ENCODE results near the gene MAP3K1. TPM values are rescaled to one million over a fixed set of nuclear protein-coding genes. Genes with fewer than 3 reads are reported as not detected.
A peak's percentile ranks its signal among the peaks of the same experiment; 100 is the strongest.
"Not testable (repeated sequence)": the region's sequence is repeated elsewhere in the genome, so short reads cannot be mapped to it uniquely, and the experiment has no call there.

Gene MAP3K1
- total RNA-seq, 2 donors from 2014 or later: 17.6 to 21.3 TPM

DNA sequence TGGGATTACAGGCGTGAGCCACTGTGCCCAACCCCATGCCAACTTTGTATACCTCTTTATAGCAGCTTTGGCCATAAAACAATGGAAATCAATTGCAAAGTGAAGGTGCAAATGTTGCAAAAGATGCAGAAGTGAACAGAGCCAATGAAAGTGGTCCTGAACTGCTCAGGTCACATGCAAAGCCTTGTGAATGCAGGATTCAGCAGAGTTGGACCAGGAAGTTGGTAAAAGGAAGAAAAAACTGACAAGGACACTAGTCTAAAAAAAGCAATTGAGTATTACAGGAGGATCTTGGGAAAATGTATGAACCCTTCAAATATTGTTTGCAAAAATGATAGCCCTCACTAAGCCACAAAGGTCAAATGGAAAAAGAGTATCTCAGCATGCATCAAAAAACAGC is 4.5 kb upstream of the MAP3K1 start:
- DNase-seq (ENCODE audit: low spot score in 2 of 2): no peak
- Mint-ChIP-seq H3K36me3 (peaks cover 6 to 9% of the 10 kb centered on the region in 2 donors), H3K9me3 (no peaks in the 10 kb centered on the region), H3K27ac (no peak overlapping the region)
- ATAC-seq: no peak

GRCh38 chr5:56812110-56812509 is 3.2 kb upstream of the MAP3K1 start:
- no peak for DNase-seq (ENCODE audit: low spot score in 2 of 2)
- H3K27ac Mint-ChIP-seq: no peak overlapping the region
- ATAC-seq: no peak
- H3K36me3 Mint-ChIP-seq: peaks cover 6 to 13% of the 10 kb centered on the region in 2 donors
- no peaks in the 10 kb centered on the region for H3K9me3 Mint-ChIP-seq

DNA sequence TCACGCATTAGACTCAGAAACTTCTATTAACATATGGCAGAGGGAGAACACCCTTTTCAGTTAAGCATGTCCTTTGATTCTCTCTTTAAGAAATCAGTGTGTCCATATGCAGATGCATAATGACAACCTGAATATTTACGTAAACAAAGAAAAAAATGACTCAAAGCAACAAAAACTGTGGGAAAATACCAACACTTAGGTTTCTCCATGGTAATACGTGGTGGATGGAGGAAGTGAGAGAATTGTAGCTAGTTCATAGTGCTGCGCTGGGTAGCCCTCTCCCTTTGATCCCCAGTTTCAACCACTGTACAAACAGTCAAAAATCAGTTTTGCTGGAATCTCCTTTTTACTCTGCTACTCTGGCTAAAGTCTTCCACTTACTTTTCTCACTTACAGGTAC is 2.0 kb upstream of the MAP3K1 start:
- Mint-ChIP-seq H3K9me3 (no peaks in the 10 kb centered on the region), H3K27ac (no peak overlapping the region), H3K36me3 (peaks cover 6 to 16% of the 10 kb centered on the region in 2 donors)
- DNase-seq (ENCODE audit: low spot score in 2 of 2) (no peak), ATAC-seq (peak in 1 of 2 donors; percentile 19)

DNA sequence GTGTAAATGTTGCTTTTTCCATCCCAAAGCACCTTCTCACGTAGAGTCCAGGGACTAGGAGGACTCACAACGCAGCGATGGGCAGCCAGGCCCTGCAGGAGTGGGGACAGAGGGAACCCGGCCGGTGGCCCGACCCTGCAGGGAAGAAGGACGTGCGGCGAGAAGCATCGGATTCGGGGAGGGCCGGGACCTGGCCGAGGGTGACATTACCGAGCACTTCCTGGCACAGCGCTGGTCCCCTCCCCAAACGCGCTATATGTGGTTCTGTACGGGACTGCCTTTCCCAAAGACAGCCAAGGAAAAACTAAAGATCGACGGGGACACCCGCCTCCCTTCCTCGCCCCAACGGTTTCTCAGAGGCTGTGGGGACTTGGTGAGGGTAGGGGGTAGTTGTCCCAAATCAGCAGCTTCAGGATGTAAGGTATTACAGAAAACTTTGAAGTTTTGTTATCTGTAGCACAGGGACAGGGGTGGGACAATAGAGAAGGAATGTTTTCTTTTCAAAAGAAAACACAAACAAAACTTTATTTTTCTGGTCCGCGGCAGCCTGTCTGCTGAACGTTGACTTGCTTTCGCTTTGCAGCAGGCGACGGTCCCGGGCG is 887 bp upstream of the MAP3K1 start:
- Mint-ChIP-seq H3K9me3 (no peaks in the 10 kb centered on the region), H3K36me3 (peaks cover 6 to 16% of the 10 kb centered on the region in 2 donors), H3K27ac (peak overlapping the region; percentile 72 to 82)
- DNase-seq (ENCODE audit: low spot score in 2 of 2): peak; percentile 47 to 68
- ATAC-seq: peak; percentile 15 to 44

GRCh38 chr5:56815658-56816545 is 553 bp downstream of the MAP3K1 start:
- peaks cover 6 to 16% of the 10 kb centered on the region in 2 donors for H3K36me3 Mint-ChIP-seq
- peak overlapping the region; percentile 22 to 92 for H3K27ac Mint-ChIP-seq
- ATAC-seq: peak; percentile 25 to 49
- H3K9me3 Mint-ChIP-seq: no peaks in the 10 kb centered on the region
- DNase-seq (ENCODE audit: low spot score in 2 of 2): peak in 1 of 2 donors; percentile 49

GRCh38 chr5:56816546-56817081 is 1.3 kb downstream of the MAP3K1 start:
- Mint-ChIP-seq H3K36me3 (peaks cover 6 to 16% of the 10 kb centered on the region in 2 donors), H3K27ac (peak overlapping the region; percentile 91 to 92), H3K9me3 (no peaks in the 10 kb centered on the region)
- ATAC-seq: peak; percentile 60 to 75
- peak; percentile 66 to 82 for DNase-seq (ENCODE audit: low spot score in 2 of 2)

- H3K36me3 Mint-ChIP-seq: peaks cover 6 to 17% of the 10 kb centered on the region in 2 donors
- no peaks in the 10 kb centered on the region for H3K9me3 Mint-ChIP-seq
- ATAC-seq: no peak
- H3K27ac Mint-ChIP-seq: peak overlapping the region; percentile 91 to 92
- DNase-seq (ENCODE audit: low spot score in 2 of 2): no peak
Observed at GRCh38 chr5:56817263-56818014, 2.1 kb downstream of the MAP3K1 start.

DNA sequence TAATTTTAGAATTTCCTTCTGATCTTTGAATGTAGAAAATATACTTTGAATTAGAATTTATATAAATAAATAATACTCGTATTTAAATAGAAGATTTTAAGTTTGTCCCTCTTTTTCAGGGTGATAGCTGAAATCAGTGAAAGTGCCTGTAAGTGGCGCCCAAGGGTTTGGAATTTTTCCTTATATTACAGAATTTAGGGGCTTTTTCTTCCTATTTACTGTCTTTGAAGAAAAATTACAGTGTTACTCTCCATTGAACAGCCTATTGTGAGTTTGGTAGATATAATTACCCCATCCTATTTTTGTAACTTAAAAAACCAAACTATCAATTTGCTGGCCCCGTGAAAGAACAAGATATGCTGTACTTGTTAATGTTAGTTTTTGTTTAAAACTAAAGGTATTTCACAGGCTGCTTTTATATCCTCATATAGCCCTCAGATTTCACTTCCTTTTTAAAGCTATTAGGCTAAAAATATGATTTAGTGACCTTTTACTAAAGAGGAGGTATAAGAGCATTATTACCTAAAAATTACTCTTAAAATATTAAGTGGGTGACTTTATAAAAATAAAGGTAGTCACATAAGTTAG is 3.2 kb downstream of the MAP3K1 start:
- ATAC-seq: no peak
- H3K36me3 Mint-ChIP-seq: peaks cover 6 to 23% of the 10 kb centered on the region in 2 donors
- DNase-seq (ENCODE audit: low spot score in 2 of 2): no peak
- H3K27ac Mint-ChIP-seq: peak overlapping the region; percentile 39 to 82
- no peaks in the 10 kb centered on the region for H3K9me3 Mint-ChIP-seq

DNA sequence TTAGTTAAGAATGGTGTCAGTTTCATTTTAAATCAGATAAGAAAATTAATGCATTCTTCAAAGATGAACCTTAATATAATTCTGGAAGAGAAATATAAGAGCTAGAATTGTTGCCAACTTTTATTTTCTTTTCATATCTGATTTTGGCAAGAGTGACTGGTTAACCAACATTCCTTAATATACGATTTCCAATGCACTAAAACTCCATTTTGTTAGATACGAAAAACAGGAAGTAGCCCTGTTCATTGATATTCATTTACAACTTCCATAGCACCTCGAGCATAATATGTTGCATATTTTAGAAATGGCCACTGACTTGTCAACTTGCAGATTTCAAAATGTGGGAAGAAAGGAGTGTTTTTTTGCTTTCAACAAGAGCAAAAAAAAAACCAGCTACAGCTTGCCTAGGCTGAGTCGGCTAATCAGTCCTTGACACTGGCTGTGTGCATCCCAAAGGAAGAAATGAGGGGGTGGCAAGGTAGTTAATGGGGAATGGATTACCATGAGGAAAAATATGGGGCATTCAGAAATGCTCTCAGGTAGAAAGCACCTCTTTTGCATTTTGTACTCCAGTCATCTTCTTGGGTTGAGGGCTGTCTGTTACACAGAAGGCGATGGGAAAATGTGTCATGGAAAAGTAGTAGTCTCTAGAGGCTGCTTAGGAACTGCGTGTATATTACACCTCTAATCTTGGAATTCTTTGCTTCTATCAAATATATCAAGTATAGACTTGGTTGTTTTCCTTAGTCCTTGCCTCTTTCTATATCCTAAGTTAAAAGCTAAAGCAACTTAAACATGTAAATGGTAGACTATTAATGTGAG is 3.9 kb downstream of the MAP3K1 start:
- Mint-ChIP-seq H3K27ac (peak overlapping the region; percentile 39 to 82), H3K9me3 (no peaks in the 10 kb centered on the region), H3K36me3 (peaks cover 2 to 21% of the 10 kb centered on the region in 2 donors)
- no peak for DNase-seq (ENCODE audit: low spot score in 2 of 2)
- ATAC-seq: no peak

- ATAC-seq: not testable (repeated sequence)
Observed at GRCh38 chr5:56821868-56822267, 6.5 kb downstream of the MAP3K1 start.

GRCh38 chr5:56822981-56823380 is 7.6 kb downstream of the MAP3K1 start:
- peak in 1 of 2 donors; percentile 21 for ATAC-seq
- Mint-ChIP-seq H3K36me3 (peaks cover 0 to 7% of the 10 kb centered on the region in 2 donors), H3K9me3 (no peaks in the 10 kb centered on the region), H3K27ac (peak overlapping the region; percentile 78 to 81)
- DNase-seq (ENCODE audit: low spot score in 2 of 2): no peak

More at GRCh38 chr5:56821868-56822267, 6.5 kb downstream of the MAP3K1 start:
- DNase-seq (ENCODE audit: low spot score in 2 of 2); H3K27ac Mint-ChIP-seq; H3K9me3 Mint-ChIP-seq: not testable (repeated sequence)
- H3K36me3 Mint-ChIP-seq: peaks cover 0 to 12% of the 10 kb centered on the region in 2 donors

- no peak overlapping the region for H3K27ac Mint-ChIP-seq
Observed at GRCh38 chr5:56824019-56824418, 8.7 kb downstream of the MAP3K1 start.

DNA sequence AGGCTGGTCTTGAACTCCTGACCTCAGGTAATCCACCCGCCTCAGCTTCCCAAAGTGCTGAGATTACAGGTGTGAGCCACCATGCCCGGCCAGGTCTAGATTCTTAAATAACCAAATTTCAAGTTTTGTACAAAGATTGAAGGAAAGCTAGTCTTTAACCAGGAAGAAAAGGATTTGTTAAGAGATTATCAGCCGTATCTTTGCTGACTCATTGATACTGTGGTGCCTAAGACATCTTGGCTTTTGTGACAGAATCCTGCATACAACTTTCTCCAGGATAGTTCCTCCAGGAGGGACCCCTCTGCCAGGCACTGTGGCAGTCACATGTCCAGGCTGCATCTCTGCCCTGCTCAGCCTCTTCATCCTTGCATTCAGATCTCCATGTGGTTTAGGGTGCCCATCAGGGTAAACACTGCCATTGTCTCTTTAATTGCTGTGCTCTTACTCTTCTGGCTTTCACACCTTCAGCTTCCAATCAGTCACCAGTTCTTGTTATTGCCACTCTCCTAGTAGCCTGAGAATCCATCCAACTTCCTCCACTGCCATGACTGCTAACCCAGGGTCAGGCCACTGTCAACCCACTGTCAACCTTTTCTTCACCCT is 10.0 kb downstream of the MAP3K1 start:
- Mint-ChIP-seq H3K36me3 (peaks cover 0 to 7% of the 10 kb centered on the region in 2 donors), H3K27ac (peak overlapping the region in 1 of 2 donors; percentile 87), H3K9me3 (no peaks in the 10 kb centered on the region)
- ATAC-seq (no peak), DNase-seq (ENCODE audit: low spot score in 2 of 2) (no peak)

More at GRCh38 chr5:56824019-56824418, 8.7 kb downstream of the MAP3K1 start:
- ATAC-seq: no peak
- H3K9me3 Mint-ChIP-seq: no peaks in the 10 kb centered on the region
- H3K36me3 Mint-ChIP-seq: peaks cover 0 to 7% of the 10 kb centered on the region in 2 donors
- DNase-seq (ENCODE audit: low spot score in 2 of 2): no peak

- peak; percentile 4 to 17 for ATAC-seq
- peak overlapping the region; percentile 37 to 87 for H3K27ac Mint-ChIP-seq
- H3K36me3 Mint-ChIP-seq: peaks cover 0 to 7% of the 10 kb centered on the region in 2 donors
- no peak for DNase-seq (ENCODE audit: low spot score in 2 of 2)
- no peaks in the 10 kb centered on the region for H3K9me3 Mint-ChIP-seq
Observed at GRCh38 chr5:56827049-56827448, 11.7 kb downstream of the MAP3K1 start.

- Mint-ChIP-seq H3K27ac (peak overlapping the region in 1 of 2 donors; percentile 94), H3K9me3 (no peaks in the 10 kb centered on the region), H3K36me3 (peaks cover 0 to 1% of the 10 kb centered on the region in 2 donors)
- no peak for ATAC-seq
- no peak for DNase-seq (ENCODE audit: low spot score in 2 of 2)
Observed at GRCh38 chr5:56827924-56828323, 12.6 kb downstream of the MAP3K1 start.

Measured in activated naive CD4-positive, alpha-beta T cell treated with anti-CD3 and anti-CD28 coated beads, Interleukin-2, amount 50 U/mL, for 72 hours (primary cell).